Left colon (tissue), 2 donors: ENCODE data around the gene TMEM163. TPM values are rescaled to one million over a fixed set of nuclear protein-coding genes. Genes with fewer than 3 reads are reported as not detected.
"Not testable (repeated sequence)": the region's sequence is repeated elsewhere in the genome, so short reads cannot be mapped to it uniquely, and the experiment has no call there.

Source experiments
- ATAC-seq: fragments of 200-7000 bp; cut with Tn5 transposase; one replicate; pipeline ENCODE4 v1.9.1; 2020; ENCODE audit warnings: mild to moderate bottlenecking, moderate library complexity
- DNase-seq, 2 donors: peaks; one replicate each; pipeline ENCODE4 v3.0.0-alpha.2; 2020
- intact Hi-C, 2 donors: fragments of 100-400 bp; cut with DNase I in 1 of 2; cut with micrococcal nuclease in 1 of 2; formaldehyde crosslinking; loops; one replicate each; pipeline versions ENCODE4 v1.11.2 to v1.14.0; 2022; cut with DNase I, micrococcal nuclease
- total RNA-seq, 2 donors: library from RNA; stranded (reverse); fragmentation: NEBNext Ultra II Directional; extraction: Animal tissue kit (Norgen Biotek cat#: 25700); gene quantifications; one replicate each; pipeline ENCODE4 v1.2.1, GENCODE V29; 2021
- donor health status: DM: no; HTN: no; CAD: no.
- donor health status: DM: yes; HTN: yes; CAD: no.

Gene TMEM163
- total RNA-seq, 2 donors from 2014 or later: 0.25 TPM; not detected in 1

GRCh38 chr2:134568413-134568812 is 150.4 kb downstream of the TMEM163 start:
- ATAC-seq (no peak), DNase-seq (no peak)
- intact Hi-C loops: no loop called here

GRCh38 chr2:134567666-134568065 is 151.1 kb downstream of the TMEM163 start:
- no peak for ATAC-seq
- intact Hi-C loops: no loop called here
- no peak for DNase-seq

- intact Hi-C loops, ATAC-seq, DNase-seq: not testable (repeated sequence)
These were observed 153.8 kb downstream of the TMEM163 start for GRCh38 chr2:134564955-134565354.

GRCh38 chr2:134564549-134564948 is 154.3 kb downstream of the TMEM163 start:
- no peak for ATAC-seq
- DNase-seq: no peak
- intact Hi-C loops: no loop called here

GRCh38 chr2:134558208-134558830 is 160.5 kb downstream of the TMEM163 start:
- no peak for ATAC-seq
- DNase-seq: no peak
- intact Hi-C loops: no loop called here

- DNase-seq (no peak), ATAC-seq (no peak)
- intact Hi-C loops: no loop called here
These were observed 163.4 kb downstream of the TMEM163 start for GRCh38 chr2:134555411-134555810.

- ATAC-seq (no peak), DNase-seq (no peak)
- intact Hi-C loops: no loop called here
These were observed 165.1 kb downstream of the TMEM163 start for GRCh38 chr2:134553657-134554056.

GRCh38 chr2:134550566-134551164 is 168.1 kb downstream of the TMEM163 start:
- DNase-seq (no peak), ATAC-seq (no peak)
- intact Hi-C loops: no loop called here

GRCh38 chr2:134549104-134549503 is 169.7 kb downstream of the TMEM163 start:
- ATAC-seq: no peak
- no peak for DNase-seq
- intact Hi-C loops: no loop called here

GRCh38 chr2:134540990-134541389 is 177.8 kb downstream of the TMEM163 start:
- intact Hi-C loops: no loop called here
- no peak for DNase-seq
- ATAC-seq: no peak

- intact Hi-C loops: no loop called here
- DNase-seq (no peak), ATAC-seq (no peak)
These were observed 178.8 kb downstream of the TMEM163 start for GRCh38 chr2:134539981-134540380.

GRCh38 chr2:134537702-134538101 is 181.1 kb downstream of the TMEM163 start:
- ATAC-seq: no peak
- intact Hi-C loops: no loop called here
- DNase-seq: no peak

- intact Hi-C loops: no loop called here
- no peak for DNase-seq
- no peak for ATAC-seq
These were observed 181.7 kb downstream of the TMEM163 start for GRCh38 chr2:134537121-134537520.

- ATAC-seq: no peak
- no peak for DNase-seq
- intact Hi-C loops: no loop called here
These were observed 182.5 kb downstream of the TMEM163 start for GRCh38 chr2:134536296-134536695.

- DNase-seq (no peak), ATAC-seq (no peak)
- intact Hi-C loops: no loop called here
These were observed 186.3 kb downstream of the TMEM163 start for GRCh38 chr2:134532537-134532936.

- DNase-seq (no peak), ATAC-seq (no peak)
- intact Hi-C loops: no loop called here
These were observed 191.4 kb downstream of the TMEM163 start for GRCh38 chr2:134527381-134527780.

- intact Hi-C loops: no loop called here
- DNase-seq (no peak), ATAC-seq (no peak)
These were observed 196.0 kb downstream of the TMEM163 start for GRCh38 chr2:134522496-134523455.

- ATAC-seq (no peak), DNase-seq (no peak)
- intact Hi-C loops: no loop called here
These were observed 200.7 kb downstream of the TMEM163 start for GRCh38 chr2:134518101-134518500.

GRCh38 chr2:134515137-134515536 is 203.7 kb downstream of the TMEM163 start:
- no peak for DNase-seq
- ATAC-seq: no peak
- intact Hi-C loops: no loop called here

GRCh38 chr2:134513465-134513804 is 205.4 kb downstream of the TMEM163 start:
- DNase-seq (no peak), ATAC-seq (no peak)
- intact Hi-C loops: no loop called here
